HG03439 (cell line): Measurements from ENCODE around the gene GPC1.

Experiments
- ATAC-seq: cut with Tn5 transposase; IDR thresholded peaks from one replicate; pipeline ENCODE4 v1.9.1; 2021; ENCODE audit warnings: mild to moderate bottlenecking, moderate library complexity; ENCODE audit not compliant: unreplicated experiment

GPC1 gene

DNA sequence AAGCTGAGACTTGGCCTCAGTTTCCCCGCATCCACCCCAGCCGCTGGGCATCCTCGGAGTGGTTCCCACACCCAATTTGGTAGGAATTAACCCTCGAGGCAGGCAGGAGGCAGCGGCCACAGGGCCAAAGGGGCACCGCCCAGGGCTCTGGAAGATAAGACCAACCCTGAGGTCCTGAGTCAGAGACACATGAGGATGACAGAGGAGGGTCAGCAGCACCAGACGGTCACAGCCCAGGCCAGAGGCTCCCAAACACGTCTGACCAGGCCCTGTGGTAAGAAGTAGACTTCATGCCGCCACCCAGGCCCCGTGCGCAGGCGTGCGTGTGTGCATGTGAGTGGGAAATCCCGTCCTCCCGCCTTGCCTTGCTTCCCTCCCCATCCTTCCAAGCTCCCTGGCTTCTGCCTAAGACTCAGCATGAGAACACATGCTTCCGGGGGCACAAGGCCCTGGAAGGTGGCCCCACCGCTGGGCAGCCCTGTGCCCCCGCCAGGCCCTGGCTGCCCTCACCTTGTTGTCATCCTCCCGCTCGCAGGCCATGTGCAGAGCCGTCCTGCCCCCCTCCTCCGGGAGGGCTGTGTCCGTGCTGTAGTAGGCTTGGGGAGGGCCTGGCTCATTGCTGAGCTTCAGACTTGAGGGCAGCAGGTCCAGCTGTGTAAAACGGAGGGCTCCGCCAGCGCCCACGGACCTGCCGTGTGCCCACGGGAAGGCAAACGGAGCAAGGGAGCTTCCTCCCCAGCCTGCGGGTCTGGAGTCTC, 76.1 kb downstream of the GPC1 start:
- no peak for ATAC-seq

DNA sequence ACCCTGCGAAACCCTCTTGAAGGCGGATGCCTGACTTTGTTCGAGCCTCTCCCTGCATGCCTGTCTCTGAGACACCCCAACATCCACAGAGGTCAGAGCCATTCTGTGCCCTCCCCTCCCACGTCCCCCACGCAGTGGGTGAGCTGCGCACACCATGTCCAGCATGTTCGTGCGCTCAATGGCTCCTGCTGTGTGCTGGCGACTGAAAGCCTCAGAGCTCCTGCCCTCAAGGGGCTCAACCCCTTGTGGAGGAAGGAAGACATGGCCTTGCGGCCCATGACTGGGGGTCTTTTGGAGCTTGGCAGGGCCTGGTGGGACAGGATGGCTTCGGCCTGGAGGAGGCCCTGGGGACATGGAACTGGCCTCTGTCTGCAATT, 76.6 kb downstream of the GPC1 start:
- no peak for ATAC-seq

DNA sequence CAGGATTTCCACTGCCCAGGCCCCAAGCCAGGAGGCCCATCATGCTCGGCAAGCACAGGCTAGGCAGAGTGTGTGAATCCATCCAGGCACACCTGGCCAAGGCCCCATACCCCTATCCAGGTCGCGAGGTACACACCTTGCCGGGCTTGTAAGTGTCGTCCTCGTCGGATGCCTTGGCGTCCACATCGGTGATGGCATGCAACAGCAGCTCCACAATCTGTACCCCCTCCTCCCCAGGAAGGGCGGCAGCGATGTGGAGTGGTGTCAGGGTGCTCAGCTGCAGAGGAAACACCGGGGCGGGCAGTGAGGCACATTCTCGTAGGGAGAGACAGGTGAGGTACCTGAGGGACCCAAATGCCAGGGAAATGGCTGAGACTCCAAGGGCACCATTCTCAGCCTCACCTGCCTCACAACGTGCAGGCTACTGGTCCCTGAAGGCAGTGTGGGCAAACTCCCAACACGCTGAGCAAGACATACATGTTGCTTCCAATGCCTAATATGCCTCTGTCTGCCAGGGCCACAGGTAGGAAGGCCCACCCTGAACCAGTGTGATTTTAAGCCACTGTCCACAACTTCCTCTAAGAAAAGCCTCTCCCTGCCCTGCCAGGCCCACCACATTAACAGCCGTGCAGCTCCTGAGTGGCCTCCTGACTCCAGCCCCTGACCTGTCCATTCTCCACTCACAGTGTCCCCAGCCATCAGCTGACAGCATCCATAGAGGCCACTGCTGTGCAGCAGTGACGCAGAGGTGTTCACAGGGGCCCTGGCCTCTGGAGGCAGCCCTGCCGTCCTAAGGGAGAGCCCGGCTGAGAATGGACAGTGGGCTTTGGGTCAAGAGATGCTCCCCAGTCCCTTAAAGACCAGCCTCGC, 77.4 kb downstream of the GPC1 start:
- ATAC-seq = no peak

DNA sequence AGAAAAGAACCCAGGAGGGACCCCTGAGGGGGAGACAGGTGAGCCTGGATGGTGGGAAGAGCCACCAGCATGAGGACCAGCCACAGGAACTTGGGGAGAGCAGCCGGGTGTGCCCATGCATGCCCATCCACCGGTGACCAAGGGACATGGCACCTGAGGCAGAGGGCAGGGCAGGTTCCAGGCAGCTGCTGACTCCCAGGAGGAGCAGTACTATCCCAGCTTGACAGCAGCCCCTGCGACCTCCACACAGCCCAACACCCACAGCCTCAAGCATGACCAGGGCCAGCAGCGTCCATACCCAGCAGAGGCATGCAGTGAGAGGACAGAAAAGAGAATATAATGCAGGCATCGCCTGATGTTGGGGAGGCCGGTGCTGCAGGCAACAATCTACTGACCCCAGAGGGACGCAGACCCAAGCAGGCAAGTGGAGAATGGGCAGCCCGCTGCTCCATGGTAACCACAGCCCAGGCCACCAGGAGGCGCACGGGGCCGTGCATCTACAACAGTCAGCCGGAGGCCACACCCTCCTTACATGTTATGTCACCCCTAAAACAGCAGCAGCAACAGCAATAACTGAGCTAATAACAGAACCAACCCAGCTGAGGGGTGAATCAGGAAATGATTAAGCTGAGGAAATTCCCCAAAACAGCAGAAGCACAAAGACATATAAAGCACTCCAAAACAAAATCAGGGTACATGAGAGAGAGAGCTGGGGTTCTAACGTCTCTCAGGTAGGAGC, 78.3 kb downstream of the GPC1 start:
- ATAC-seq = peak; percentile 94

DNA sequence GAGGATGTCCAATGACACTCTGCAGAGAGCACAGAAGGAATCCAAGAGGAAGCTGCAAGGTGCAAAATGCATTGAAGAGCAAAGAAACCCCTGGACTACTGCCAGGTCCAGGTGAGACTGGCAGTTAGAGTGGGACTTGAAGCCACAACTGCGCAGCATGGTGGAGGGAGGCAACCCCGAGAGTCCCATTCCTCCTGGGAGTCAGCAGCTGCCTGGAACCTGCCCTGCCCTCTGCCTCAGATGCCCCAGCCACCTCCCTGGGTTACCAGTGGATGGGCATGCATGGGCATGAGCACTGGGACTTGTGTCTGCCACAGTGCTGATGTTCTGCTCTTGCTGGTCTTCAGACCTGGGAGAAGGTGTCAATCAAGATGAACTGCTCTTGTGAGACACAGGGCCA, 79.2 kb downstream of the GPC1 start:
- ATAC-seq = no peak

DNA sequence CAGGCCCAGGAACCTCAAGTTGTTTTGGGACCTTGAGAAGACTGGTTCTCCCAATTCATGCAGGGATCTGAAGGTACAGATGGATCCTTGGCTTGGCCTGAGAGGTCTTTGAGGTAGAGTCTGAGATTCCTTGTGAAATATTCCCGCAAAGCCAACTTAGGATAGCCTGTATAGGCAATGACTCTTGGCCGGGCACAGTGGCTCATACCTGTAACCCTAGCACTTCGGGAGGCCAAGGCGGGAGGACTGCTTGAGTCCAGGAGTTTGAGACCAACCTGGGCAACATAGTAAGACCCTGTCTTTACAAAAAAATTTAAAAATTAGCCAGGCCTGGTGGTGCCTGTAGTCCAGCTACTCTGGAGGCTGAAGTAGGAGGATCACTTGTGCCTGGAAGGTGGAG, 81.9 kb downstream of the GPC1 start:
- ATAC-seq = no peak
